Lower leg skin (tissue), 3 donors: ENCODE measurements around the gene SDHC.
"Not testable (repeated sequence)": the region's sequence is repeated elsewhere in the genome, so short reads cannot be mapped to it uniquely, and the experiment has no call there.

ENCODE experiments used
- POLR2A ChIP-seq, 2 donors: fragments of 450-650 bp; IDR thresholded peaks; one replicate each; pipeline ENCODE4 v1.6.1; 2016 to 2017; ENCODE audit warnings: antibody characterized with exemption in 2 of 2, mild to moderate bottlenecking in 1 of 2, moderate library complexity in 1 of 2
- TF ChIP-seq, protein P1 (sequence below), 3 donors: fragments of 450-650 bp; IDR thresholded peaks; one replicate each; pipeline ENCODE4 v1.5.1; 2016; ENCODE audit warnings: antibody characterized with exemption in 3 of 3, mild to moderate bottlenecking in 3 of 3, moderate library complexity in 2 of 3

DNA sequence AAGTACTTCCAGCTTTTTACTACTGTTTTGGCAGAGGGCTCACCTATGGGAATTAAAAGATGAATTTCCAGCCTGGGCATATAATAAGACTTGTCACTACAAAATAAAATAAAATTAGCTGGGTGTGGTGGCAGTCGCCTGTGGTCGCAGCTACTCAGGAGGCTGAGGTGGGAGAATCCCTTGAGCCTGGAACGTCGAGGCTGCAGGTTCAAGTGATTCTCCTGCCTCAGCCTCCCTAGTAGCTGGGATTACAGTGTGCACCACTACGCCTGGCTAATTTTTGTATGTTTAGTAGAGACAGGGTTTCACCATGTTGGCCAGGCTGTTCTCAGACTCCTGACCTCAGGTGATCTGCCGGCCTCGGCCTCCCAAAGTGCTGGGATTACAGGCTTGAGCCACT, 77.0 kb downstream of the SDHC start:
- TF ChIP-seq, protein P1, sequence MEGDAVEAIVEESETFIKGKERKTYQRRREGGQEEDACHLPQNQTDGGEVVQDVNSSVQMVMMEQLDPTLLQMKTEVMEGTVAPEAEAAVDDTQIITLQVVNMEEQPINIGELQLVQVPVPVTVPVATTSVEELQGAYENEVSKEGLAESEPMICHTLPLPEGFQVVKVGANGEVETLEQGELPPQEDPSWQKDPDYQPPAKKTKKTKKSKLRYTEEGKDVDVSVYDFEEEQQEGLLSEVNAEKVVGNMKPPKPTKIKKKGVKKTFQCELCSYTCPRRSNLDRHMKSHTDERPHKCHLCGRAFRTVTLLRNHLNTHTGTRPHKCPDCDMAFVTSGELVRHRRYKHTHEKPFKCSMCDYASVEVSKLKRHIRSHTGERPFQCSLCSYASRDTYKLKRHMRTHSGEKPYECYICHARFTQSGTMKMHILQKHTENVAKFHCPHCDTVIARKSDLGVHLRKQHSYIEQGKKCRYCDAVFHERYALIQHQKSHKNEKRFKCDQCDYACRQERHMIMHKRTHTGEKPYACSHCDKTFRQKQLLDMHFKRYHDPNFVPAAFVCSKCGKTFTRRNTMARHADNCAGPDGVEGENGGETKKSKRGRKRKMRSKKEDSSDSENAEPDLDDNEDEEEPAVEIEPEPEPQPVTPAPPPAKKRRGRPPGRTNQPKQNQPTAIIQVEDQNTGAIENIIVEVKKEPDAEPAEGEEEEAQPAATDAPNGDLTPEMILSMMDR (IDR thresholded peaks at IDR 0.05): not testable (repeated sequence)
- TF ChIP-seq POLR2A (IDR thresholded peaks at IDR 0.05): not testable (repeated sequence)
